K562 (cell line): ENCODE data around the gene HS3ST3B1. TPM values are rescaled to one million over a fixed set of nuclear protein-coding genes. Genes with fewer than 3 reads are reported as not detected.

ENCODE experiments used
- ATAC-seq: fragments of 200-7000 bp; cut with Tn5 transposase; 3 replicates; pipeline ENCODE4 v1.9.1; 2020; ENCODE audit warnings: moderate library complexity
- BruUV-seq: library from RNA; stranded (reverse); fragments of 400-500 nt; replicated peaks from 2 replicates; lab custom pipeline; 2021; lab: Mats Ljungman, UMichigan
- CTCF ChIA-PET: fragments of 300-600 bp; formaldehyde crosslinking; extraction: SDS; loops from one replicate; lab custom pipeline; 2021; ENCODE audit warnings: low intra/inter-chr PET ratio; lab: Yijun Ruan, JAX
- POLR2A ChIA-PET: fragments of 300-600, 350-650 bp; sonication (Branson Sonifier 250); formaldehyde crosslinking; extraction: SDS; loops from one replicate; lab custom pipeline; 2021; ENCODE audit warnings: antibody characterized with exemption, inconsistent platforms; lab: Yijun Ruan, JAX
- DNase-seq, 4 experiments: peaks; one replicate each; pipeline versions ENCODE4 v3.0.0 to v3.0.0-alpha.2; 2011 to 2018; ENCODE audit warnings: low spot score in 3 of 4, mixed read lengths in 3 of 4; ENCODE audit errors: extremely low read depth in 1 of 4
- FAIRE-seq: peaks from 2 replicates; lab custom pipeline; 2011; peaks lifted over from hg19 to GRCh38; lab: Jason Lieb, UNC
- H2AFZ ChIP-seq: 2 replicates; pipeline ENCODE4 v1.6.0; 2011; ENCODE audit warnings: low read depth, low read length, control low read depth, inconsistent platforms
- H3K27ac ChIP-seq: fragments of 200-600 bp; 3 replicates; pipeline ENCODE4 v1.8.0; 2011; ENCODE audit warnings: low read depth, mild to moderate bottlenecking, control low read depth, inconsistent platforms, low read length, moderate library complexity, mixed read lengths; ENCODE audit errors: extremely low read depth
- H3K27me3 ChIP-seq, 2 experiments: fragments of 300-600 bp in 1 of 2; 2 replicates in 1 of 2; 3 replicates in 1 of 2; pipeline versions ENCODE4 v1.6.0 to v1.8.0; 2011; ENCODE audit warnings: inconsistent platforms in 2 of 2, low read length in 2 of 2, mild to moderate bottlenecking in 1 of 2, mixed read lengths in 1 of 2, moderate library complexity in 1 of 2; ENCODE audit not compliant: control insufficient read depth in 2 of 2, insufficient read depth in 2 of 2
- H3K36me3 ChIP-seq: fragments of 300-600 bp; 3 replicates; pipeline ENCODE4 v1.8.0; 2011; ENCODE audit warnings: mild to moderate bottlenecking, low read length, inconsistent platforms; ENCODE audit not compliant: control insufficient read depth, insufficient read depth
- H3K4me1 ChIP-seq, 2 experiments: fragments of 200-600 bp in 1 of 2; replicated peaks in 1 of 2; 2 replicates in 1 of 2; 3 replicates in 1 of 2; pipeline versions ENCODE4 v1.5.1 to v1.8.0; 2011; ENCODE audit warnings: inconsistent platforms in 2 of 2, low read length in 2 of 2, mild to moderate bottlenecking in 1 of 2, mixed read lengths in 1 of 2, moderate library complexity in 1 of 2; ENCODE audit not compliant: control insufficient read depth in 2 of 2, insufficient read depth in 2 of 2
- H3K4me2 ChIP-seq: 2 replicates; pipeline ENCODE4 v1.6.1; 2011; ENCODE audit warnings: low read length, control low read depth, inconsistent platforms, mixed read lengths; ENCODE audit not compliant: insufficient read depth
- H3K4me3 ChIP-seq: fragments of 200-600 bp; sonication (generic), shearing (Covaris generic); 2 replicates; pipeline ENCODE4 v1.5.1; 2016; ENCODE audit warnings: control low read depth, inconsistent platforms
- H3K79me2 ChIP-seq: fragments of 200-600 bp; 3 replicates; pipeline ENCODE4 v1.8.0; 2011; ENCODE audit warnings: low read length, inconsistent platforms; ENCODE audit not compliant: control insufficient read depth, insufficient read depth
- H3K9ac ChIP-seq, 2 experiments: 2 replicates each; pipeline versions ENCODE4 v1.6.0 to v1.6.1; 2011; ENCODE audit warnings: low read depth in 2 of 2, low read length in 2 of 2, control low read depth in 1 of 2, inconsistent platforms in 1 of 2, mild to moderate bottlenecking in 1 of 2, mixed read lengths in 1 of 2; ENCODE audit not compliant: insufficient read depth in 1 of 2
- H3K9me1 ChIP-seq: one replicate; pipeline ENCODE4 v1.6.0; 2011; ENCODE audit warnings: inconsistent platforms, mild to moderate bottlenecking, low read length, moderate library complexity; ENCODE audit not compliant: control insufficient read depth, insufficient read depth
- H3K9me3 ChIP-seq: replicated peaks from 2 replicates; pipeline ENCODE4 v1.5.1; 2011; ENCODE audit warnings: low read depth, low read length, inconsistent platforms; ENCODE audit not compliant: control insufficient read depth, insufficient read depth
- H4K20me1 ChIP-seq: replicated peaks from 2 replicates; pipeline ENCODE4 v1.6.1; 2011; ENCODE audit warnings: low read length, inconsistent platforms, mixed read lengths; ENCODE audit not compliant: control insufficient read depth, insufficient read depth
- EZH2 ChIP-seq: IDR thresholded peaks from 2 replicates; pipeline ENCODE4 v1.6.1; 2012; ENCODE audit warnings: low read depth, mild to moderate bottlenecking, inconsistent platforms, low read length, borderline replicate concordance
- NFIC ChIP-seq: fragments of 450-650 bp; IDR thresholded peaks from 2 replicates; pipeline ENCODE4 v1.6.1; 2017; ENCODE audit warnings: mild to moderate bottlenecking, inconsistent platforms
- RFX1 ChIP-seq: fragments of 450-650 bp; IDR thresholded peaks from 2 replicates; pipeline ENCODE4 v1.6.1; 2016; ENCODE audit warnings: mild to moderate bottlenecking, moderate library complexity
- ZFP36 ChIP-seq: fragments of 150-350 bp; IDR thresholded peaks from 2 replicates; pipeline ENCODE4 v1.6.1; 2018; ENCODE audit warnings: low read length, low read depth; ENCODE audit not compliant: partially characterized antibody
- WGBS: fragments of 100-300 bp; shearing (Covaris generic); methylation state at CpG from one replicate; pipeline ENCODE4 v1.1.6; 2016; ENCODE audit warnings: low coverage, mixed read lengths; ENCODE audit not compliant: insufficient coverage; ENCODE audit errors: missing lambda C conversion rate; 5-methylcytosine and 5-hydroxymethylcytosine counted together
- in situ Hi-C: fragments of 300-500 bp; cut with MboI; formaldehyde crosslinking; loops from 4 replicates; pipeline ENCODE4 v1.15.0; 2018; ENCODE audit warnings: inconsistent platforms, mixed read lengths
- intact Hi-C: fragments of 100-400 bp; cut with micrococcal nuclease; formaldehyde crosslinking; loops from 2 replicates; pipeline ENCODE4 v1.14.2; 2022
- polyA plus RNA-seq, 8 experiments: library from polyadenylated mRNA; depleted of rRNA in 4 of 8; stranded (reverse) in 5 of 8; unstranded in 3 of 8; fragments of >200 nt; fragmentation: Nextera tagmentation in 2 of 8; fragmentation: Illumina TruSeq in 1 of 8; extraction: Ambion mirVana in 2 of 8; extraction: Trizol in 1 of 8; gene quantifications; 2 replicates each; pipeline versions ENCODE4 v1.2.1 to v1.2.3, GENCODE V29; 2011 to 2014; ENCODE audit warnings: inconsistent platforms in 1 of 8, missing spikeins in 1 of 8
- total RNA-seq, 7 experiments: library from RNA; depleted of rRNA in 6 of 7; stranded (reverse); fragments of >200 nt in 6 of 7; fragmentation: Illumina TruSeq in 2 of 7; extraction: Trizol in 2 of 7; gene quantifications; 2 replicates each; pipeline versions ENCODE4 v1.2.1 to v1.2.3, GENCODE V29; 2011 to 2021; ENCODE audit warnings: low replicate concordance in 1 of 7
- TF ChIP-seq, protein P1 (sequence below): sonication (generic); formaldehyde crosslinking; IDR thresholded peaks from 2 replicates; pipeline ENCODE4 v1.8.1; 2023; ENCODE audit warnings: mild to moderate bottlenecking, missing genetic modification reagents

The HS3ST3B1 gene
- total and polyA plus RNA-seq, 9 of the 15 experiments (the other 6 are each of a cell fraction or from before 2014, with no cell fraction given): 1.9 to 12.9 (median 3.7) TPM

DNA sequence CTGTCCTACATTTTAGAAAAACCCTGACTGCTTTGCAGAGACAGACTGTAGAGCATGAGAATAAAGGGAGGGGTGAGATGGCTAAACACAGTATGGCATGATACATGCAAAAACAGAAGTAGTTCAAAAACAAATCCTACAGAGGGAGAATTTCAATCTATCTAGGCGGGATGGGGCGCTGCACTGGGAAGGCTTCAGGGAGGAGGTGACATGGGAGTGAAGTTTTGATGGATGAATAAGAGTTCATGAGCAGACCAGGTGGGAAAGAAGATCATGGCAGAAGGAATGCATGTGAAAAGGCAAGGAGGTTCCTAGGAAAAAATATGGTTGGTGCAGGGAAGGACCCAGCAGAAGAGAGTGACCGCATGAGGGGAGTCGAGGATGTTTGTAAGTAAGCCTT, 19.2 kb downstream of the HS3ST3B1 start:
- Histone ChIP-seq H3K9me3 (no peaks in the 10 kb centered on the region), H3K36me3 (no peaks in the 10 kb centered on the region; the same call in 2 of the 3 replicates), H4K20me1 (no peaks in the 10 kb centered on the region), H3K9me1 (no peaks in the 10 kb centered on the region), H3K4me3 (no peak overlapping the region), H3K27me3 (no peaks in the 10 kb centered on the region), H3K4me1 (peaks cover 0 to 12% of the 10 kb centered on the region in 2 experiments; a peak in 3 of 5 replicates), H3K79me2 (peaks cover 4% of the 10 kb centered on the region), H3K9ac (no peak overlapping the region), H3K27ac (no peak overlapping the region)
- no TSS peak for BruUV-seq
- intact Hi-C loops (no loop called here), in situ Hi-C loops (no loop called here)
- FAIRE-seq (no peak), ATAC-seq (no peak), DNase-seq (no peak)
- ChIA-PET CTCF (no interaction called here), POLR2A (no interaction called here)
- 76% methylated on average over 4 of the region's 4 CpGs for WGBS
- no peak for TF ChIP-seq EZH2
- no peak for TF ChIP-seq RFX1
- TF ChIP-seq, protein P1, sequence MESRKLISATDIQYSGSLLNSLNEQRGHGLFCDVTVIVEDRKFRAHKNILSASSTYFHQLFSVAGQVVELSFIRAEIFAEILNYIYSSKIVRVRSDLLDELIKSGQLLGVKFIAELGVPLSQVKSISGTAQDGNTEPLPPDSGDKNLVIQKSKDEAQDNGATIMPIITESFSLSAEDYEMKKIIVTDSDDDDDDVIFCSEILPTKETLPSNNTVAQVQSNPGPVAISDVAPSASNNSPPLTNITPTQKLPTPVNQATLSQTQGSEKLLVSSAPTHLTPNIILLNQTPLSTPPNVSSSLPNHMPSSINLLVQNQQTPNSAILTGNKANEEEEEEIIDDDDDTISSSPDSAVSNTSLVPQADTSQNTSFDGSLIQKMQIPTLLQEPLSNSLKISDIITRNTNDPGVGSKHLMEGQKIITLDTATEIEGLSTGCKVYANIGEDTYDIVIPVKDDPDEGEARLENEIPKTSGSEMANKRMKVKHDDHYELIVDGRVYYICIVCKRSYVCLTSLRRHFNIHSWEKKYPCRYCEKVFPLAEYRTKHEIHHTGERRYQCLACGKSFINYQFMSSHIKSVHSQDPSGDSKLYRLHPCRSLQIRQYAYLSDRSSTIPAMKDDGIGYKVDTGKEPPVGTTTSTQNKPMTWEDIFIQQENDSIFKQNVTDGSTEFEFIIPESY (CRISPR knock-in tag): peak; percentile 78
- TF ChIP-seq NFIC: no peak
- peak; percentile 60 for TF ChIP-seq ZFP36
- TF ChIP-seq, all 486 proteins: peak for 2
- Histone ChIP-seq H3K4me2 (no peak overlapping the region), H2AFZ (no peak overlapping the region)
